Motor neuron (in vitro differentiated cells): ENCODE results near the gene TMEM45A. TPM values are rescaled to one million over a fixed set of nuclear protein-coding genes. Genes with fewer than 3 reads are reported as not detected.

ENCODE experiments used
- ATAC-seq, 8 experiments: fragments of 200-7000 bp; cut with Tn5 transposase; replicated peaks in 6 of 8; 2 replicates each; pipeline ENCODE4 v1.8.0; 2021; ENCODE audit warnings: mild to moderate bottlenecking in 8 of 8, moderate library complexity in 8 of 8
- H3K27ac ChIP-seq, 2 donors: fragments of 250-450 bp; sonication (Bioruptor Pico); 2 replicates each; pipeline ENCODE4 v1.9.0; 2021; ENCODE audit warnings: antibody characterized with exemption in 2 of 2, mild to moderate bottlenecking in 2 of 2, moderate library complexity in 1 of 2
- H3K4me1 ChIP-seq, 2 donors: fragments of 250-450 bp; sonication (Bioruptor Pico); replicated peaks in 1 of 2; 2 replicates each; pipeline ENCODE4 v1.6.1; 2021; ENCODE audit warnings: antibody characterized with exemption in 2 of 2, mild to moderate bottlenecking in 2 of 2, moderate library complexity in 1 of 2
- H3K4me3 ChIP-seq, 5 donors: fragments of 250-450 bp; sonication (Bioruptor Pico); 2 replicates each; pipeline ENCODE4 v1.9.0; 2021; ENCODE audit warnings: antibody characterized with exemption in 5 of 5, mild to moderate bottlenecking in 5 of 5, moderate library complexity in 4 of 5
- in situ Hi-C, 9 experiments: fragments of 400-800 bp; cut with MboI; loops; one replicate each; pipeline ENCODE4 v1.15.0; 2021; ENCODE audit warnings: low sequenced_read_pairs in 9 of 9, low pct_unique_long_range_greater_than_20kb in 2 of 9; ENCODE audit not compliant: unreplicated experiment in 9 of 9
- total RNA-seq, 8 experiments: library from RNA; unstranded; fragments of 300-600 nt; gene quantifications; 2 replicates each; pipeline versions ENCODE4 v1.2.3 to v1.2.4, GENCODE V29; 2022

TMEM45A gene
- total RNA-seq, 8 experiments from 2014 or later, result 0.31 to 40.2 (median 23.0) TPM

DNA sequence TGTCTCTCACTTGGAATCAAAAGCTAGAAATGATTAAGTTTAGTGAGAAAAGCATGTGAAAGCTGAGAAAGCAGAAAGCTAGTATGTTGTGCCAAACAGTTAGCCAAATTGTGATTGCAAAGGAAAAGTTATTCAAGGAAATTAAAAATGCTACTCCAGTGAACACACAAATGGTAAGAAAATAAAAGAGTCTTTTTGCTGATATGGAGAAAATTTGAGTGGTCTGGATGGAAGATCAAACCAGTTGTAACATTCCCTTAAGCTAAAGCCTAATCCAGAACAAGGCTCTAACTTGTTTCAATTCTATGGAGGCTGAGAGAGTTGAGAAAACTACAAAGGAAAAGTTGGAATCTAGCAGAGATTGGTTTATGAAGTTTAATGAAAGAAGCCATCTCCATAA, 128.8 kb downstream of the TMEM45A start:
- Histone ChIP-seq H3K27ac (no peak overlapping the region), H3K4me1 (no peaks in the 10 kb centered on the region), H3K4me3 (no peak overlapping the region)
- no peak for ATAC-seq
- in situ Hi-C loops, result no loop called here

Other genes with a start within 250 kb of the TMEM45A start
- gene TBC1D23, start 231.6 kb upstream of the TMEM45A start, total RNA-seq, result 10 to 100 TPM; 24.5 to 52.3 (median 40.4) TPM
- gene NIT2, start 157.9 kb upstream of the TMEM45A start, total RNA-seq, result 10 to 100 TPM in 6 of 8 experiments, 1 to 10 TPM in 2; 5.6 to 80.0 (median 17.8) TPM
- gene TOMM70, start 91.5 kb upstream of the TMEM45A start, total RNA-seq, result 10 to 100 TPM; 53.1 to 72.5 (median 60.7) TPM
- 10 to 100 TPM in 4 of 8 experiments, 1 to 10 TPM in 4; 1.1 to 18.3 (median 10.7) TPM for gene LNP1, start 91.1 kb upstream of the TMEM45A start, total RNA-seq
- under 1 TPM in 1 of 8 experiments, not detected in 7; 0.66 TPM for gene ADGRG7, start 117.0 kb downstream of the TMEM45A start, total RNA-seq
- 100 to 1,000 TPM in 4 of 8 experiments, 10 to 100 TPM in 4; 61.0 to 134 (median 99.2) TPM for gene TFG, start 216.9 kb downstream of the TMEM45A start, total RNA-seq